GM19438 (cell line): ENCODE data around the gene PCDHB15.
"Not testable (repeated sequence)": the region's sequence is repeated elsewhere in the genome, so short reads cannot be mapped to it uniquely, and the experiment has no call there.

Experiments
- ATAC-seq: cut with Tn5 transposase; IDR thresholded peaks from one replicate; pipeline ENCODE4 v1.9.1; 2021; ENCODE audit warnings: low read depth; ENCODE audit not compliant: unreplicated experiment

Gene PCDHB15

GRCh38 chr5:141245250-141245717, at the start of gene PCDHB15:
Gene PCDHB15, plus strand, starts transcription at chr5:141245395. Its CDS starts 184 bp downstream, at chr5:141245579.
- no peak for ATAC-seq

DNA sequence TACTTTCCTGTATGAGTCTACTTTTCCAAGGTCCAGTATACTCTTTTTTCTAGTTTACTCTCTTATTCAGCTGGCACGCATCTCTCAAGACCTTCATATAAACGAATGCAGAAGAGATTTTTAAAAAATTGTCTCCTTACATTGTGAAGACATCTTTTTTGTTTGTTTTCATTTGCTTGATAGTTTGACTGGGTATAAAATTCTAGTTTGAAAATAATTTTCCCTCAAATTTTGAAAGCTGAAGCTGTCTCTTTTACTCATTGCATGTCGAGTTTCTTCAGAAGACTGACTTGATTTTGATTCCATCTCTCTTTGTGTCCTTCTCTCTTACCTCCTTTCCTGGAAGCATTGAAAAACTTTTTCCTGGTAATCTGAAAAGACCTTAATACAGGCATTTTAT, 48.8 kb upstream of the PCDHB15 start:
- no peak for ATAC-seq

DNA sequence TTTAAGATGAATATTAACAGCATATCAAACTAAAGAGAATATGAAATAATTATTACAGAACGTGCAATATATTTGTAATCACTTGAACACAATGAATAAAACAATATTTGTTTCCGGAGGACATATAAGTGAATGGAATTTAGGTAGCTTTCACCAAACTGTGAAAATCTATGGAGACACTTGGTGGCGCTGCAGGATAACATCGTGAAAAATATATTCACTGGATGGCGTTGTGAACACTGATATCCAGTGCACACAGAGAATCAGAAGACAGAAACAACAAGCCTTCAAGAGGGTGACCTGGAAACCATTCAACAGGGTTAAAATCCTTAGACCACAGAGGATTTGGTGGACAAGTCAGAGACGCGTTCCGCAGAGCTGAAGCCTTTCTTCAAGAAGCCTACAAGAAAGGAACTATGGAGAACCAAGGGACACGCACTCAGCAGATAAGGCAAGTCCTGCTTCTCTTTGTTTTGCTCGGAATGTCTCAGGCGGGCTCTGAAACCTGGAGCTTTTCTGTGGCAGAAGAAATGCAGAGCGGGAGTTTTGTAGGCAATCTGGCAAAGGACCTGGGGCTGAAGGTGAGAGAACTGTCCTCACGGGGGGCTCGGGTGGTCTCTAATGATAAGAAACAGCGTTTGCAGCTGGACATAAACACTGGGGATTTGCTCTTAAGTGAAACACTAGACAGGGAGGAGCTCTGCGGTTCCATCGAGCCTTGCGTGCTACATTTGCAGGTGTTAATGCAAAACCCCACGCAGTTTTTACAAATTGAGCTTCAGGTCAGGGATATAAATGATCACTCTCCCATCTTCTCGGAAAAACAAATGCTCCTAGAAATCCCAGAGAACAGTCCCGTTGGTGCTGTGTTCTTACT, 45.6 kb upstream of the PCDHB15 start, which contains the start of gene PCDHB11:
TSS of gene PCDHB11 (plus strand) at position 269 of the 877 bp plus-strand sequence. CDS start at position 417, 148 bp downstream.
- no peak for ATAC-seq

DNA sequence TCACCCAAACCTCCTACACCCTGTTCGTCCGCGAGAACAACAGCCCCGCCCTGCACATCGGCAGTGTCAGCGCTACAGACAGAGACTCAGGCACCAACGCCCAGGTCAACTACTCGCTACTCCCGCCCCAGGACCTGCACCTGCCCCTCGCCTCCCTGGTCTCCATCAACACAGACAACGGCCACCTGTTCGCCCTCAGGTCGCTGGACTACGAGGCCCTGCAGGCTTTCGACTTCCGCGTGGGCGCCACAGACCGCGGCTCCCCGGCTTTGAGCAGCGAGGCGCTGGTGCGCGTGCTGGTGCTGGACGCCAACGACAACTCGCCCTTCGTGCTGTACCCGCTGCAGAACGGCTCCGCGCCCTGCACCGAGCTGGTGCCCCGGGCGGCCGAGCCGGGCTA, 44.1 kb upstream of the PCDHB15 start:
- ATAC-seq, result not testable (repeated sequence)

GRCh38 chr5:141201646-141202045, 43.5 kb upstream of the PCDHB15 start:
- ATAC-seq, result not testable (repeated sequence)

DNA sequence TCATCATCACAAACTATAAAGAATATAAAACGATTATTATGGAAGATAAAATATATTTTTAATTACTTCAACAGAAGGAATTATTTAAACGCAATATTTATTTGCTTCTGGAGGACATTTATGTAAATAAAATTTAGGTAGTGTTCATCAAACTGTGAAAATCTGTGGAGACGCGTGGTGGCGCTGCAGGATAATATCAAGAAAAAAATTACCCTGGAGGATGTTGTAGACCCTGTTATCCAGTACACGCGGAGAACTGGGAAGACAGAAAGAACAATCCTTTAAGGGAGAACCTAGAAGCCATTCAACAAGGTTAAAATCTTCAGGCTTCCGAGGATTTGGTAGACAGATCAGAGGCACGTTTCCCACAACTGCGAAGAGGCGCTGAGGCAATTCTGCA, 36.7 kb upstream of the PCDHB15 start, which contains the start of gene PCDHB12:
TSS of gene PCDHB12 (plus strand) at position 242 of the 400 bp plus-strand sequence. CDS start 189 bp downstream, outside the sequence.
- no peak for ATAC-seq

DNA sequence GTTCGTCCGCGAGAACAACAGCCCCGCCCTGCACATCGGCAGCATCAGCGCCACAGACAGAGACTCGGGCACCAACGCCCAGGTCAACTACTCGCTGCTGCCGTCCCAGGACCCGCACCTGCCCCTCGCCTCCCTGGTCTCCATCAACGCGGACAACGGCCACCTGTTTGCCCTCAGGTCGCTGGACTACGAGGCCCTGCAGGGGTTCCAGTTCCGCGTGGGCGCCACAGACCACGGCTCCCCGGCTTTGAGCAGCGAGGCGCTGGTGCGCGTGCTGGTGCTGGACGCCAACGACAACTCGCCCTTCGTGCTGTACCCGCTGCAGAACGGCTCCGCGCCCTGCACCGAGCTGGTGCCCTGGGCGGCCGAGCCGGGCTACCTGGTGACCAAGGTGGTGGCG, 34.9 kb upstream of the PCDHB15 start:
- not testable (repeated sequence) for ATAC-seq

DNA sequence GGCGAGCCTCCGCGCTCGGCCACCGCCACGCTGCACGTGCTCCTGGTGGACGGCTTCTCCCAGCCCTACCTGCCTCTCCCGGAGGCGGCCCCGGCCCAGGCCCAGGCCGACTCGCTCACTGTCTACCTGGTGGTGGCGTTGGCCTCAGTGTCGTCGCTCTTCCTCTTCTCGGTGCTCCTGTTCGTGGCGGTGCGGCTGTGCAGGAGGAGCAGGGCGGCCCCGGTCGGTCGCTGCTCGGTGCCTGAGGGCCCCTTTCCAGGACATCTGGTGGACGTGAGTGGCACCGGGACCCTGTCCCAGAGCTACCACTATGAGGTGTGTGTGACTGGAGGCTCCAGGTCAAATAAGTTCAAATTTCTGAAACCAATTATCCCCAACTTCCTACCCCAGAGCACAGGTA, 34.3 kb upstream of the PCDHB15 start:
- ATAC-seq, result not testable (repeated sequence)

DNA sequence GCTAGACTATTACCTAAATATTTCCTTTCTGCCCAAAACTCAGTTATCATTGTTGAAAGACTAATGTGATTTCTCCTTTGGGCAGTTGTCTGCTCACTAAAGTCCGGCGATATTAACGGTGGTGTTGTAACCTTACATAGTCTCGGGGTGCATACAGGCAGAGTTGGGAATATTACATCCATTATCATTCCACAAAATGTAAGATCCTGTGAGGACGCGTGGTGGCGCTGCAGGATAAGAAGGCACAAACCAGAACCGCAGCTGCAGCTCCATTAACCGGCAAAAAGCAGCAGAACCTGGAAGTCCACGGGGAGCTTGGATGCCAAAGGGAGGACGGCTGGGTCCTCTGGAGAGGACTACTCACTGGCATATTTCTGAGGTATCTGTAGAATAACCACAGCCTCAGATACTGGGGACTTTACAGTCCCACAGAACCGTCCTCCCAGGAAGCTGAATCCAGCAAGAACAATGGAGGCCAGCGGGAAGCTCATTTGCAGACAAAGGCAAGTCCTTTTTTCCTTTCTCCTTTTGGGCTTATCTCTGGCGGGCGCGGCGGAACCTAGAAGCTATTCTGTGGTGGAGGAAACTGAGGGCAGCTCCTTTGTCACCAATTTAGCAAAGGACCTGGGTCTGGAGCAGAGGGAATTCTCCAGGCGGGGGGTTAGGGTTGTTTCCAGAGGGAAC, 31.4 kb upstream of the PCDHB15 start, which contains the start of gene PCDHB13:
TSS of gene PCDHB13 (plus strand) at position 264 of the 684 bp plus-strand sequence. CDS start at position 469, 205 bp downstream.
- ATAC-seq, result not testable (repeated sequence)

GRCh38 chr5:141214583-141214982, 30.6 kb upstream of the PCDHB15 start:
- ATAC-seq, result not testable (repeated sequence)

DNA sequence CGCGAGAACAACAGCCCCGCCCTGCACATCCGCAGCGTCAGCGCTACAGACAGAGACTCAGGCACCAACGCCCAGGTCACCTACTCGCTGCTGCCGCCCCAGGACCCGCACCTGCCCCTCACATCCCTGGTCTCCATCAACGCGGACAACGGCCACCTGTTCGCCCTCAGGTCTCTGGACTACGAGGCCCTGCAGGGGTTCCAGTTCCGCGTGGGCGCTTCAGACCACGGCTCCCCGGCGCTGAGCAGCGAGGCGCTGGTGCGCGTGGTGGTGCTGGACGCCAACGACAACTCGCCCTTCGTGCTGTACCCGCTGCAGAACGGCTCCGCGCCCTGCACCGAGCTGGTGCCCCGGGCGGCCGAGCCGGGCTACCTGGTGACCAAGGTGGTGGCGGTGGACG, 29.7 kb upstream of the PCDHB15 start:
- ATAC-seq, result not testable (repeated sequence)

GRCh38 chr5:141216035-141216434, 29.2 kb upstream of the PCDHB15 start:
- not testable (repeated sequence) for ATAC-seq

DNA sequence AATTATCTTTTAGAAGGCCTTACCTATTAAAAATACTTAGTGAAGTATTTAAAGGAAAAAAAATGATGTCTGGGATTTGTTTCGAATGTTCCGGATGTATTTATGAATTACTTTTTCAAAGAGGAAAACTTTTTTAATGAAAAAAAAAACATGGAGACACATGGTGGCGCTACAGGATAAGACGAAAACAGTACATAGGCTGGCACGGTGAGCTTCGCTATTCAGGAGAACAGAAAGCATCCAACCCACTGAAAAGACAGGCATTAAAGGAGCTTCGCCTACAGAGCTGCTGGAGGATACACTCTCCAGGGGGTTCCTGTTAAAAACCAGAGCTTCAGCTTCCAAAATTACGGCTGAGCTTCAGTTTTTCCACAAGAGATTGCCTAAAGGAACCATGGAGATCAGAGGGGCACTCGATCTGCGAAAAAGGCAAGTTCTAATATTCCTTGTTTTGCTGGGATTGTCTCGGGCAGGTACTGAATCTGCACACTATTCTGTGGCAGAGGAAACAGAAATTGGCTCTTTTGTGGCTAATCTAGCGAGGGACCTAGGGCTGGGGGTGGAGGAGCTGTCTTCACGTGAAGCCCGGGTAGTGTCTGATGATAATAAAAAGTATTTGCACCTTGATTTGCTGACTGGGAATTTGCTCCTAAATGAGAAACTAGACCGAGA, 21.9 kb upstream of the PCDHB15 start, which contains the start of gene PCDHB14:
TSS of gene PCDHB14 (plus strand) at position 232 of the 672 bp plus-strand sequence. CDS start at position 395, 163 bp downstream.
- ATAC-seq, result no peak

- not testable (repeated sequence) for ATAC-seq
Measured at GRCh38 chr5:141224844-141225243, 20.4 kb upstream of the PCDHB15 start.

DNA sequence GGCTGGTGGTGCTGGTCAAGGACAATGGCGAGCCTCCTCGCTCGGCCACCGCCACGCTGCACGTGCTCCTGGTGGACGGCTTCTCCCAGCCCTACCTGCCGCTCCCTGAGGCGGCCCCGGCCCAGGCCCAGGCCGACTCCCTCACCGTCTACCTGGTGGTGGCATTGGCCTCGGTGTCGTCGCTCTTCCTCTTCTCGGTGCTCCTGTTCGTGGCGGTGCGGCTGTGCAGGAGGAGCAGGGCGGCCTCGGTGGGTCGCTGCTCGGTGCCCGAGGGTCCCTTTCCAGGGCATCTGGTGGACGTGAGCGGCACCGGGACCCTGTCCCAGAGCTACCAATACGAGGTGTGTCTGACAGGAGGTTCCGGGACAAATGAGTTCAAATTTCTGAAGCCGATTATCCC, 19.8 kb upstream of the PCDHB15 start:
- not testable (repeated sequence) for ATAC-seq

GRCh38 chr5:141234109-141234667, 11.0 kb upstream of the PCDHB15 start:
- ATAC-seq, result no peak

- ATAC-seq, result not testable (repeated sequence)
Measured at GRCh38 chr5:141235922-141236321, 9.3 kb upstream of the PCDHB15 start.

DNA sequence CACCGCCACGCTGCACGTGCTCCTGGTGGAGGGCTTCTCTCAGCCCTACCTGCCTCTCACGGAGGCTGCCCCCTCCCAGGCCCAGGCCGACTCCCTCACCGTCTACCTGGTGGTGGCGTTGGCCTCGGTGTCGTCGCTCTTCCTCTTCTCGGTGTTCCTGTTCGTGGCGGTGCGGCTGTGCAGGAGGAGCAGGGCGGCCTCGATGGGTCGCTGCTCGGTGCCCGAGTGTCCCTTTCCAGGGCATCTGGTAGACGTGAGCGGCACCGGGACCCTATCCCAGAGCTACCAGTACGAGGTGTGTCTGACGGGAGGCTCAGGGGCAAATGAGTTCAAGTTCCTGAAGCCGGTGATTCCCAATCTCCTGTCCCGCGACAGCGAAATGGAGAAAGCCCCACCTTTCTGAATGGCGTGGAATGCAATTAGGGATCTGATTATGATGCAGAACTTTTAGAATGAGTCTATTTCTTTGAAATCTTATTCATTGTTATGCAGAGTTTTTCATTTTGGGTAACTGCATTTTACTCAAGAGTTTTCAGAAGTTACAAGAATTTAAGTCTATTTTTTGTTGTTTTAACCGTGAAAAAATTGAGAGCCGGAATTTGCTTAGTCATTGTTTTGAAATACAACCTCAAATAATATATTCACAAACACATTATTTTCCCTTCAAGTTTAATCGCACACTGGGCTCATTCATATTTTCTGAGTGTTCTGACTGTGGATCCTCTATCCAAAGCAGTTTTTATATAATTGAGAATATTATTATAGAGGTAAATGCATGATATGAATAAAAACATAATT, 8.5 kb upstream of the PCDHB15 start:
- ATAC-seq, result no peak

GRCh38 chr5:141241496-141241895, 3.7 kb upstream of the PCDHB15 start:
- no peak for ATAC-seq
